ENCODE results near the gene GRK4.
"Not testable (repeated sequence)": the region's sequence is repeated elsewhere in the genome, so short reads cannot be mapped to it uniquely, and the experiment has no call there.

The GRK4 gene

DNA sequence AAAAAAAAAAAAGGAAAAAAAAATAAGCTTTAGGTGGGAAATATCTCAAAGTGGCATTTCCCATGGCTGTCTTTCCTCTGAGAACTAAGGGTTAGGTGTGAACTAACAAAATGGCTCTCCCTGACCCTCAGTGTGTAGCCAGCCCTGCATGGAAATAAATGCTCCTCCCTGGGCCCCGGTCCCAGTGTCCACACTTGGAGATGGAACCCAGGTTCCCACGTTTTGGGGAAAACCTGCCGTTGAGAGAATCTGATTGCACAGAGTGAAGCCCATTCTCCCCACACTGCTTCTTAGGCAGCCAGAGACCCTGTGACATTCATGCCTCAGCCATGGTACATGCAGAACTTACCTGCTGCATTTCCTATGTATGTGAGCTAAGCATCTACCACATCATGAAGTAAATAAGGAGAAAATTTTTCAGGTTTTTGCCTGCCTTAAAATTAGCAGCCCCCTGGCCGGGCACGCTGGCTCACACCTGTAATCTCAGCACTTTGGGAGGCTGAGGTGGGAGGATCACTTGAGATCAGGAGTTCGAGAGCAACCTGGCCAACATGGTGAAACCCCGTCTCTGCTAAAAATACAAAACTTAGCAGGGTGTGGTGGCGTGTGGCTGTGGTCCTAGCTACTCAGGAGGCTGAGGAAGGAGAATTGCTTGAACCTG lies 76.5 kb downstream of the GRK4 start:
- DNase-seq (ENCODE audit: low read depth, low spot score): no peak

- no peak for DNase-seq (ENCODE audit: low read depth, low spot score)
Measured at GRCh38 chr4:3040452-3041191, 77.3 kb downstream of the GRK4 start.

- no peak for DNase-seq (ENCODE audit: low read depth, low spot score)
Measured at GRCh38 chr4:3041192-3042142, 78.1 kb downstream of the GRK4 start.

GRCh38 chr4:3042226-3042625 lies 78.9 kb downstream of the GRK4 start:
- no peak for DNase-seq (ENCODE audit: low read depth, low spot score)

DNA sequence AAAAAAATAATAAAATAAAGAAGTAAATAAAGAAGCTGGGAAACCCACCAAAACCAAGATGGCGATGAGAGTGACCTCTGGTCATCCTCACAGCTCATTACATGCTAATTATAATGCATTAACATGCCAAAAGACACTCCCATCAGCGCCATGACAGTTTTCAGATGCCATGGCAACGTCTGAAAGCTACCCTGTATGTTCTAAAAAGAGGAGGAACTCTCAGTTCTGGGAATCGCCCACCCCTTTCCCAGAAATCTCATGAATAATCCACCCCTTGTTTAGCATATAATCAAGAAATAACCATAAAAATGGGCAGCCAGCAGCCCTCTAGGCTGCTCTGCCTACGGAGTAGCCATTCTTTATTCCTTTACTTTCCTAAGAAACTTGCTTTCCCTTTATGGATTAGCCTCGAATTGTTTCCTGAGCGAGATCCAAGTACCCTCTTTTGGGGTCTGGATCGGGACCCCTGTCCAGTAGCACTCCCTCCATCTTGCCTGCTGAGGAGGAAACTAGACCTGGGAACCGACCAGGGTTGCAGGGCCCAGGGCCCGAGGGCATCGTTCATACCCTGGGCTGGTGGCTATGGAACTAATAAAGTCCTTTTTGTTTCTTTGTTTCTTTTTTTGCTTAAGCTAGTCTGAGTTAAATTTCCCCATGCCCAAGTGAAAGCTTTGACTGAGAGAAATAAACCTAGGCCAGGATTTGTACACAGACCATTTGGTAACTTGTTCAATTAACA lies 80.1 kb downstream of the GRK4 start:
- DNase-seq (ENCODE audit: low read depth, low spot score): no peak

DNA sequence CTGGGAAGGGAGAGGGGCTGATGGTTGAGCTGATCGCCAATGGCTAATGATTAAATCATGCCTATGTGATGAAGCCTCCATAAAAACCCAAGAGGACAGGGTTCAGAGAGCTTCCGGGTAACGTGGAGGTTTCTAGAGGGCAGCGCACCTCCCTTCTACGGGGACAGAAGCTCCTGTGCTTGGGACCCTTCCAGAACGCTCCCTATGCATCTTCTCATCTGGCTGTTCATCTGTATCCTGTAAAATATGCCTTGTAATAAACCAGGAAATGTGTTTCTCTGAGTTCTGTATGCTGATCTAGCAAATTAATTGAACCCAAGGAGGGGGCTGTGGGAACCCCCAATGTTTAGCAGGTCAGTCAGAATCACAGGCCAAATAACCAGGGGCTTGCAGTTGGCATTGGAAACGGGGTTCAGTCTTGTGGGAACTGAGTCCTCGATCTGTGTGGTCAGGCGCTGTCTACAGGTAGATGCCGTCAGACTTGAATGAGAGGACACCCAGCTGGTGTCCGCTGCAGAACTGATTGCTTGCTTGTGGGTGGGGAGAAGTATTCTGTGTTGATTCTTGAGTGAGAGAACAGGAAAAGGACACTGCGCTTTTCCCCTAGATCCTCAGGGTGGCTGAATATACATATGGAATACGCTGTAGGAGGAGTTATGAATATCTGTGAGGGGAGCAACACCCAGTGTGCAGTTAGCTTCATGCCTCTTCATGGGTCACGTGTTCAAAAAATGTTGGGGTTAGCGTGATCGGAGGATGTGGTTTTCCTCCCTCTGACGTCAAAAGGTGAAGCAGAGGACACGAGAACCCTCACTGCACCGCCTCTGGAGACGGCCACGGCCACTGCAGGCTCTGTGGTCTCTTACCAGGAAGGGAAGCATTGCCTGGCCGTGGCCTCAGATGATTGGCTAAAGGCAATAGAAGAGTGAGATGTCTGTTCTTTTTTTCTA lies 81.8 kb downstream of the GRK4 start:
- no peak for DNase-seq (ENCODE audit: low read depth, low spot score)

GRCh38 chr4:3046162-3046561 lies 82.8 kb downstream of the GRK4 start:
- no peak for DNase-seq (ENCODE audit: low read depth, low spot score)

DNA sequence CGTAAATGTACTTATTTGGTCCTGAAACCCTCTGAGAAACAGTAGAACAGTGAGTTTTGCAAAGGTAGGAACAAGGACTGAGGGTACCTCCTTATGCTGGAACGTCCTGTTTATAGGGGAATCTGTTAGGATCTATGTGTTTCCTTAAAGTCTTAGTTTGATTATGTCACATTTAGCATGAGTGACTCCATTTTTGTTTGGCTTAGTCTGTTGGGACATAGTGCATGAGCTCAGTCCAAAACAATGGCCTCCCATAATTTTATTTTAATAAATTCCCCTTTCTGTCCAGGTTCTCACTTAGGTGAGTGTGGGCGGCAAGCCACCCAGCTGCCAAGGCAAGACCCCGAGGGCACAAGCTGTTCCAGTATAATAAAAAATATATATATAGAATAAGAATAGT lies 83.3 kb downstream of the GRK4 start:
- no peak for DNase-seq (ENCODE audit: low read depth, low spot score)

DNA sequence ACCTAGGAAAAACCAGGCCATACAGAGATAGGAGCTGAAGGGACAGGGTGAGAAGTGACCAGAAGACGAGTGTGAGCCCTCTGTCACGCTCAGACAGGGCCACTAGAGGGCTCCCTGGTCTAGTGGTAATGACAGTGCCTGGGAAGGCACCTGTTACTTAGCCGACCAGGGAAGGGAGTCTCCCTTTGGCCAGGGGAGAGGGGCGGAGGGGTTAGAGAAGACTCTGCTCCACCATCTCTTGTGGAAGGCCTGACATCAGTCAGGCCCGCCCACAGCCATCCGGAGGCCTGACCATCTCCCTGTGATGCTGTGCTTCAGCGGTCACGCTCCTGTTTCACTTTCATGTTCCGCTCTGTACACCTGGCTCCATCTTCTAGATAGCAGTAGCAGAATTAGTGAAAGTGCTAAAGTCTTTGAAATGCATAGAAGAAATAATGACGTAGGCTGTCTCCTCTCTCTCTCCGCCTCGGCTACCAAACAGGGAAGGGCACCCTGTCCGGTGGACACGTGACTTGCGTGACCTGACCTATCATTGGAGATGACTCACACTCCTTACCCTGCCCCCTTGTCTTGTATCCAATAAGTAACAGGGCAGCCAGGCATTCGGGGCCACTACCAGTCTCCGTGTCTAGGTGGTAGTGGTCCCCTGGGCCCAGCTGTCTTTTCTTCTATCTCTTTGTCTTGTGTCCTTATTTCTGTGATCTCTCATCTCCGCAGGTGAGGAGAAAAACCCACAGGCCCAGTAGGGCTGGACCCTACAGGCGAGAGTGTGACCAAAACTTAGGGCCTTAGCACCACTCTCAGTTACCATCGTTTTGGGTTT lies 84.3 kb downstream of the GRK4 start:
- no peak for DNase-seq (ENCODE audit: low read depth, low spot score)

DNA sequence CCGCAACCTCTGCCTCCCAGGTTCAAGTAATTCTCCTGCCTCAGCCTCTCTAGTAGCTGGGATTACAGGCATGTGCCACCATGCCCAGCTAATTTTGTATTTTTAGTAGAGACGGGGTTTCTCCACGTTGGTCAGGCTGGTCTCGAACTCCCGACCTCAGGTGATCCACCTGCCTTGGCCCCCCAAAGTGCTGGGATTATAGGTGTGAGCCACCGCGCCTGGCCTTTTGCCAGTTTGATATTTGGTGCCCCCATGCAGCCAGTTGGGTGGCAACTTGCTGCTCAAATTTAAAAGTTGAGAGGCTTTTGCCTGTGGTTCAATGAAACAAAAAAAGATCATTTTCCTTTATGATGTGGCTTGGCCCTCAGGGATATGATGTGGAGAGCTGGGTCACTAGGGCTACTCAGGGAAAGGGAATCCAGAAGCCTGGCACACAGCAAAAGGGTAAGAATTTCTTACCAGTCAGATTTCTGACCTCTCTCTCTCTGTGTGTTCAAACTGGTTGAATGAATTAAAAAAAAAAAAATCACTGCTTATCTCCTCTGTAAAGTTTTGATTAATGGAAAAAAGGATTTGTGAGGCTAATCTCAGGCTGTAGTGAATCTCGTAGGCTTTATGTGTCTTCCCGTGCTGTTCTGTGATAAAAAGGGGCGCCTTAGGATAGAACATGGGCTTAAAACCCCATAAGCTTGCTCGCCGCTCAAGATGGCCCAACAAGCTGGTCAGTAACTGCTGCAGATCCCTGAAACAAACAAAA lies 87.9 kb downstream of the GRK4 start:
- DNase-seq (ENCODE audit: low read depth, low spot score): not testable (repeated sequence)

DNA sequence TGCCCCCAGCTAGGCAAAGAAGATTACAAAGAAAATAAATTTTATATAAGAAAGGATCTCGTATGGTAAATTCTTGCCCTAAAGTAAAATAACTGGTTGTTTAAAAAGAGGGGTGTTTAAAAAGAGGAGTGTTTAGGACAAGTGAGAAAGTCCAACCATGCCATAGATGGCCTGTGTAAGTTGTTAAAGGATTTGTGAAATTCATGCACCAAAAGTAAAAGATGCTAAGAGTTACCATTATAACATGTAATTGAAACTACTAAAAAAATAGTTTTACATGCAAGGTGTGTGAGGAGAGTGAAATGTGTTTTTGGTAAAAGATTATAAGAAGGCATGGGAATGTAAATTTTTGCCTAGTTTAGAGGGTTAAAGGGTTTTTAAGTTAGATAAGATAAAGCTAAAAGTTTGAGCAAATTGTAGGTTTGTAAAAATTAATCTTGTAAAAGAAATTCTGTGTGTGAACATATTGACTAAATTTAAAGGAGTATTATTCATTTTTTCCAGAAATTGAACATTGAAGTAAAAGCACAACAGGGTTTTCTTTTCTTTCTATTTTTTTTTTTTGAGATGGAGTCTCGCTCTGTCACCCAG lies 90.9 kb downstream of the GRK4 start:
- DNase-seq (ENCODE audit: low read depth, low spot score): no peak

DNA sequence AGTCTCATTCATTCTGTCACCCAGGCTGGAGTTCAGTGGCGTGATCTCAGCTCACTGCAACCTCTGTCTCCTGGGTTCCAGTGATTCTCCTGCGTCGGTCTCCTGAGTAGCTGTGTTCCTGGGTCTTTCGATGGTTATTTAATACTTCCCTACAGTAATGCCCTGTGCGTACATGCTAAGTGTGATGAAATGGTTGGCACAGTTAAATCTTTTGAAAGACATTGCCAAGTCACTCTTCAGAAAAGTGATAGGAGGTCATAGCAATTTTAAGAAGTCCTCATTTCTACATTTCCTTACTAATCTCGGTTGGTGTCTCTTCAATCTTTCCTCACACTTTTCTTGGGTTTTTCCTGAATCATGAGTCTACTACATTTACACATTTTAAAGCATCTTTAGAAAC lies 96.6 kb downstream of the GRK4 start:
- DNase-seq (ENCODE audit: low read depth, low spot score): no peak

GRCh38 chr4:3060946-3061345 lies 97.6 kb downstream of the GRK4 start:
- no peak for DNase-seq (ENCODE audit: low read depth, low spot score)

GRCh38 chr4:3062471-3062870 lies 99.1 kb downstream of the GRK4 start:
- DNase-seq (ENCODE audit: low read depth, low spot score): no peak

GRCh38 chr4:3065551-3065950 lies 102.2 kb downstream of the GRK4 start:
- DNase-seq (ENCODE audit: low read depth, low spot score): no peak

DNA sequence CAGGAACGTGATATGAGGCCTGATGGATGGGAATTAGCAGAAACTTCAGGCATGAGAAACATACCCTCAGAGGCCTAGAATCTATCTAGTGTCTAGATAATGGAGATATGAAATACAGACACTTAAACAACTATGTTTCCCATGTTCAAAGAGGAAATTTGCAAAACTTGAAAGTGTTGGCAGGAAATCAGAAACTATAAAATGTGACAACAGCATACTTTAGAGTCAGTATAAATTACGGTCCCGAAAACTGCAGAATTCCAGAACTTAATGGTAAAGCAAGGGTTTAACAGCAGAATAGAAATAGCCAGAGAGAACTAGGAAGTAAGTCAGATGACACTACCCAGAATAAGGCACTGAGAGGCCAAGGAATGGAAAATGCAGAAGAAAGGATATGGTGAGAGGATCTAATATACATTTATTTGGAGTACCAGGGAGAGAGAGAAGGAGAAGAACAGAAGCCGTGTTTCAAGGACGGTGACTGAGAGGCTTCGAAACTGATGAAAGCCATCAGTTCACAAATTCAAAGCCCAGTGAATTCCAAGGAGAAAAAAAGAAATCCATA lies 103.5 kb downstream of the GRK4 start:
- no peak for DNase-seq (ENCODE audit: low read depth, low spot score)

GRCh38 chr4:3067473-3068001 lies 104.2 kb downstream of the GRK4 start:
- no peak for DNase-seq (ENCODE audit: low read depth, low spot score)

DNA sequence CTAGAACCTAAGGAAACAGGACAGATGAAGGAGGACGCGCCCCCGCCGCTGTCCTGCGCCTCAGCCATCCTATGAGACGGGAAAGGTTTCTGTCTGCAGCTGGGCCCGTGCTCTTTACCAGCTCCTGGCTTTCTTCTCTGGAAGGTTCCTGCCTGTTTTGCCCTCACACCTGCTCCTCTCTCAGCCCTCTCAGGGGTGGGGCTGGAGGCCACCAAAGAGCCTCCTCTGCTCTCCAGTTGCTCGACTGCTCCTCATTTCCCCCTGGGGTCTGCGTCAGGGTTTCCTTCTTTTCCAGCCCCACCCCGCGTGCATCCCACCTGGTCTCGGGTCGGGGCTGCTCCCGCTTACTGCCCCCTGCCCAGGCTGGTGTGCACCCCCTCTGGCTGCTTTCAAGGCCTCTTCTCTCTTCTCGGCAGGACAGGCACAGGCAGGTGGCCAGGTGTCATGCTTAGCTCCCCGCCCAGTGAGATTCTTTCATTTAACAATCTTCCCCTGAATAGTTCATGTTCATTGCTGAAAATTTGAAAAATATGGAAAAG lies 106.4 kb downstream of the GRK4 start:
- no peak for DNase-seq (ENCODE audit: low read depth, low spot score)
